ENCODE data around the gene TRAP1.

DNA sequence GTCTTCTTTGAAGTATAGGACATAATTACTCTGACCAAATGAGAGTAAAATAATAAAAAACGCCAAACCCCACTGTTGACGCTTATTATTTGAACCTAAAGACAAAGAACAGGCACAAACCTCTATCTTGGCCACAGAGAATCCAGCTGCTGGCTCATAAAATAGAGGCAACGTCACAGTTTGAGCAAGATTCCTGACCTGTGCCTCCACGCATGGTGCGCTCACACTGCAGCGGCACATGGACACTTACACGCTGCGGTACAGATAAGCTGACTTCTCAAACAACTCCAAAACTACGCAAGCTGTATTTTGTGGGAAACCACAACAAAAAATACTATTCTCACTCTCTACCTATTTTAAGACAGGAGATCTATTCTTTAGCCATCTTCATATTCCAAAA, 38.8 kb upstream of the TRAP1 start:
- TF ChIP-seq, protein P1, sequence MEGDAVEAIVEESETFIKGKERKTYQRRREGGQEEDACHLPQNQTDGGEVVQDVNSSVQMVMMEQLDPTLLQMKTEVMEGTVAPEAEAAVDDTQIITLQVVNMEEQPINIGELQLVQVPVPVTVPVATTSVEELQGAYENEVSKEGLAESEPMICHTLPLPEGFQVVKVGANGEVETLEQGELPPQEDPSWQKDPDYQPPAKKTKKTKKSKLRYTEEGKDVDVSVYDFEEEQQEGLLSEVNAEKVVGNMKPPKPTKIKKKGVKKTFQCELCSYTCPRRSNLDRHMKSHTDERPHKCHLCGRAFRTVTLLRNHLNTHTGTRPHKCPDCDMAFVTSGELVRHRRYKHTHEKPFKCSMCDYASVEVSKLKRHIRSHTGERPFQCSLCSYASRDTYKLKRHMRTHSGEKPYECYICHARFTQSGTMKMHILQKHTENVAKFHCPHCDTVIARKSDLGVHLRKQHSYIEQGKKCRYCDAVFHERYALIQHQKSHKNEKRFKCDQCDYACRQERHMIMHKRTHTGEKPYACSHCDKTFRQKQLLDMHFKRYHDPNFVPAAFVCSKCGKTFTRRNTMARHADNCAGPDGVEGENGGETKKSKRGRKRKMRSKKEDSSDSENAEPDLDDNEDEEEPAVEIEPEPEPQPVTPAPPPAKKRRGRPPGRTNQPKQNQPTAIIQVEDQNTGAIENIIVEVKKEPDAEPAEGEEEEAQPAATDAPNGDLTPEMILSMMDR (IDR thresholded peaks at IDR 0.05): no peak
- TF ChIP-seq POLR2A (IDR thresholded peaks at IDR 0.05): no peak
